Subcutaneous adipose tissue (tissue), 4 donors: ENCODE results near the gene S100A9. TPM values are rescaled to one million over a fixed set of nuclear protein-coding genes. Genes with fewer than 3 reads are reported as not detected.

ENCODE experiments used
- total RNA-seq, 4 donors: library from RNA; depleted of rRNA; stranded (reverse); fragments of >200 nt; gene quantifications; one replicate each; pipeline ENCODE4 v1.1.0, GENCODE V29; 2016
- TF ChIP-seq, protein P1 (sequence below): fragments of 450-650 bp; IDR thresholded peaks from one replicate; pipeline ENCODE4 v1.5.1; 2016; ENCODE audit warnings: low read depth, mild to moderate bottlenecking, control low read depth, antibody characterized with exemption, moderate library complexity

S100A9 gene
- 100 to 1,000 TPM; 139 to 382 (median 280) TPM for total RNA-seq

DNA sequence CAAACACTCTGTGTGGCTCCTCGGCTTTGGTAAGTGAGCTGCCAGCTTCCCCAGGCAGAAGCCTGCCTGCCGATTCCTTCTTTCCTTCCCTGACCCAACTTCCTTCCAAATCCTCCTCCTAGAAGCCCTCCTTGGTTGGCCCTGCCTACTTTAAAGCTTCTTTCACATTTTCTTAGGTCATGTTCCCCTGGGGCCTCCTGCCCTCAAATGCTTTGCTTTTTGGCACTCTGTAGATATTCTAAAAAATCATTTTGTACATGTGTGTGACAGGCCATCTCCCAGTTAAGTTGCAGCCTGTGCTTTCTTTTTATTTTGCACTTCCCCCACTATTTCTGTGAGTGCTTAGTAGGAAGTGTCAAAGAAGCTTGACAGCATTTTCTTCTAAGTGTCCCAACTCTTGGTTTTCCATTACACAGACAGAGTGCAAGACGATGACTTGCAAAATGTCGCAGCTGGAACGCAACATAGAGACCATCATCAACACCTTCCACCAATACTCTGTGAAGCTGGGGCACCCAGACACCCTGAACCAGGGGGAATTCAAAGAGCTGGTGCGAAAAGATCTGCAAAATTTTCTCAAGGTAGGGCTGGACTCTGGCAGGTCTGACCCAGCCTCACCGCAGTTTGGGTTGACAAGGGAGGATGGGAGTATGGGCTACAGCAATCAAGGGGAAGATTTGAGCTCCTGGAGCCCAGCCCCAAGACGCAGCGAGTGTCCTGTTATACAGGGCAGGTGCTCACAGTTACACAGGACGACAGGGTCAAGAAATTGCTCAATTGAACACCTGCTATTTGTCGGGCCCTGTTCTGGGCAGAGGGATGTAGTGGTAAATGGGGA lies at the start of gene S100A9:
Gene S100A9, plus strand, starts transcription at position 2 of the 838 bp plus-strand sequence. Its CDS starts 430 bp downstream, at position 432.
- TF ChIP-seq, protein P1, sequence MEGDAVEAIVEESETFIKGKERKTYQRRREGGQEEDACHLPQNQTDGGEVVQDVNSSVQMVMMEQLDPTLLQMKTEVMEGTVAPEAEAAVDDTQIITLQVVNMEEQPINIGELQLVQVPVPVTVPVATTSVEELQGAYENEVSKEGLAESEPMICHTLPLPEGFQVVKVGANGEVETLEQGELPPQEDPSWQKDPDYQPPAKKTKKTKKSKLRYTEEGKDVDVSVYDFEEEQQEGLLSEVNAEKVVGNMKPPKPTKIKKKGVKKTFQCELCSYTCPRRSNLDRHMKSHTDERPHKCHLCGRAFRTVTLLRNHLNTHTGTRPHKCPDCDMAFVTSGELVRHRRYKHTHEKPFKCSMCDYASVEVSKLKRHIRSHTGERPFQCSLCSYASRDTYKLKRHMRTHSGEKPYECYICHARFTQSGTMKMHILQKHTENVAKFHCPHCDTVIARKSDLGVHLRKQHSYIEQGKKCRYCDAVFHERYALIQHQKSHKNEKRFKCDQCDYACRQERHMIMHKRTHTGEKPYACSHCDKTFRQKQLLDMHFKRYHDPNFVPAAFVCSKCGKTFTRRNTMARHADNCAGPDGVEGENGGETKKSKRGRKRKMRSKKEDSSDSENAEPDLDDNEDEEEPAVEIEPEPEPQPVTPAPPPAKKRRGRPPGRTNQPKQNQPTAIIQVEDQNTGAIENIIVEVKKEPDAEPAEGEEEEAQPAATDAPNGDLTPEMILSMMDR, result no peak

DNA sequence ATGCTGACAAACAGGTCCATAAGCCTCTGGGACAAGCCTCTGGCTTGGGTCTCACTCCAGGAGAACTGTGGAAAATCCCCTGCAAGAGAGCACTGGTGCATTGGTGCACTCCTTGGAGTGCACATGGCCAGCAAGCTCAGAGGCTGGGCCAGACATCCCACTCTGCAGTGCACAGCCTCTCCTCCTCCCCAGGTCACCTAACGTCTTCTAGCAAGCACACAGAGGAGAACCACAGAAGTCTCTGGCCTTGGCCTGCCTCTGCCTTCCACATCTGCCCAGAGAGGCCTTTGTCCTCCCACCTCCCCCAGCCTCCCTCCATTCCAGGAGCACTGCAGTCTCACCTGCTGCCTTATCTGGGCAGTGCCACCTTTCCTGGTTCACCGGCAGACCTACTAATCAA lies 49.1 kb upstream of the S100A9 start:
- TF ChIP-seq, protein P1, result no peak

DNA sequence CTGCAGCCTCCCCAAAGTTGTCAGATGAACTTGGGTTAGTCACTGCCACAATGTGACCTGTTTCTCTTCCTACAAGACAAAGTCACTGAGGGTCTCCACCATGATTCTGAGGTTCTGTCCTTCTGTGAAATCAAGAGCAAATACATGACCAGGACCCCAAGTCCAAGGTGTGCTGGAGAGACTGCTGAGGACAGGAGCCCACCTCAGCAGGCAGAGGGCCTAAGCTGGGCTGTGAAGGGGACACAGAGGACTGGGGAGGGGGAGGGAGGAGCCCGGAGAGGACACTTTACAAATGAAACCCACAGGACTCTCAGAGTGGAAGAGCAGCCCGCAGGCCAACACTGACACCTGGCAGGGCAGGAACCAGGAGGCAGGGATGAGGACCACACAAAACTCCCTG lies 48.2 kb upstream of the S100A9 start:
- TF ChIP-seq, protein P1, result no peak

DNA sequence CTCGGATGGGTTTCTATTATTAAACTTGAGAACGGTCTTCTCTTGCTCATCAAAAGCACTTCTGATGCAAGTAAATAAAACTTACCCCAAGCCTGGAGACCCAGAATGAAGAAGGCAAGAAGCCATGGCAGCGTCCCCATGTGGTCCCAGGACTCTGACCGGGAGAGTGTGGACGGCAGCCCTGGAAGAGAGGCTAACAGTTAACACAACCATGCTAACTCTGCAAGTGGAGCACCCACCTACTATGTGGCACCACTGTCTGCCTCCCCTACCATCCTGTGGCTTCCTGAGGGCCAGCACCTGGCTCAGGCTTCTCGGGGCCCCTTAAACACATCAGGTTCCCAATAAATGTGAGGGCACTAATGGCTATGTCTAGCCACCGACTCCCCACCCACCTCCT lies 47.1 kb upstream of the S100A9 start:
- TF ChIP-seq, protein P1, result no peak

DNA sequence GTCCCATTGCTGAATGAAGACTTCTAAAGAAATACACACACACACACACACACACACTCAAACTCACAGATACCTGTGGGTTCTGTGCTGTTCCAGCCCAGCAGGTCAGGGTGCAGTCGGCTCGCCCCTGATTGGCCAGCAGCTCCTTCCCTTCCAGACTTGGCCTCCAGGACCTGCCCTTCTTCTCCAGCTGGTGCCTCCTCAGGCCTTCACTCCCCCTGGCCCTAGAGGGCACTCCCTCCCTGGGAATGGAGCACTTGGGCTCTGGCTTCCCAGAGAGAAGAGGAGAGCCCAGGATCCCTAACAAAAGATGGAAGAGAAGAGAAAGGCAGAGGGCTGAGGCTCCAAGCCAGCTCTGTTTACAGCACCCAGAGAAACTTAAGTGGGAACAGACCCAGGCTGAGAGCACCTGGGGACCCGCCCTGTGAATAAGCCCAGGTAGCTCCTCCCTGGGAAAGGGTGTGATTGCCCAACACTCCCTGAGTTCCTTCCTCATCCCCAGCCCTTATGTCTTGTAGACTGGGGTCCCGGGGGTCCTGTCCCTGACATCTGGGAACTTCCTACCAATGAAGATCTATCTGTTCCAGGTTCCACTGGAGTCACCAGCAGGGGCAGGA lies 45.0 kb upstream of the S100A9 start, which contains the start of gene PGLYRP3:
Gene PGLYRP3, minus strand, starts transcription at position 383 of the 617 bp plus-strand sequence. CDS start 2,287 bp downstream, outside the sequence.
- TF ChIP-seq, protein P1, result no peak

DNA sequence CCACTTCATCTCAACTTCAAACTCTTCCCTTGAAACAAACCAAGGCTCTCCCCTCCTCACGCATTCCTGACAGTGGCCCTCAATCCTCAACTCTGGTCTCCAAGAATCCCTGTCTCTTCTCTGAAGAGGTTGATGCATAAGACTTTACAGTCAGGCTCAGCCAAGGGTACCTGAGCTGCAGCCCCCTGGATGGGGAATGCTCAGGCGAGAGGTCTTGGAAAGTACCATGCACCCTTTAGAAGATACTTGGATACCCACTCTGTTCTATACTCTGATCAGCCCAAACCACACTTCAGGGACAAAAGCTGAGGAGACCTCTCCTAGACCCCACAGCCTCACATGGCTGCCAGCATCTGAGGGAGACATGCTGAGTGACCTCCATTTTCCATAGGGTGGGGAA lies 44.4 kb upstream of the S100A9 start:
- TF ChIP-seq, protein P1, result no peak

DNA sequence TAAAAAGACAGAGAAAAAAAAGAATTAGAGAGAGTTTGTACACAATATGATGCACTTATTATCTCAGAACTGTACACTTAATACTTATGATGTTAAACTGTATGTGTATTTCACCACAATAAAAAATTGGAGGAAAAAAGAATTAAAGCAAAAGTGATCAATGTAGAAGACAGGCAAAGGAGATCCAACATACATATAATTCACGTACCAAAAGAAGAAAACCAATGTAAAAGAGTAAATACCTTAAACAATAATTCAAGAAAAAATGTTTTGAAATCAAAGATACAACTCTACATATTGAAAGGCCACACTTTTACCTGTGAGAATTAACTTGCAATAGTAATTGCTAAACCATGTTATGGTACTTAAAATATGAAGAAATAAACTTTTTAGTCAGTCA lies 35.1 kb upstream of the S100A9 start:
- TF ChIP-seq, protein P1, result no peak
